Activated CD4-positive, CD25-positive, alpha-beta regulatory T cell treated with anti-CD3 and anti-CD28 coated beads, Interleukin-2, amount 50 U/mL, for 72 hours (primary cell): Measurements from ENCODE around the gene KLF7.
"Not testable (repeated sequence)": the region's sequence is repeated elsewhere in the genome, so short reads cannot be mapped to it uniquely, and the experiment has no call there.

Experiments used
- DNase-seq: peaks from one replicate; pipeline ENCODE4 v3.0.0; 2021

The KLF7 gene

DNA sequence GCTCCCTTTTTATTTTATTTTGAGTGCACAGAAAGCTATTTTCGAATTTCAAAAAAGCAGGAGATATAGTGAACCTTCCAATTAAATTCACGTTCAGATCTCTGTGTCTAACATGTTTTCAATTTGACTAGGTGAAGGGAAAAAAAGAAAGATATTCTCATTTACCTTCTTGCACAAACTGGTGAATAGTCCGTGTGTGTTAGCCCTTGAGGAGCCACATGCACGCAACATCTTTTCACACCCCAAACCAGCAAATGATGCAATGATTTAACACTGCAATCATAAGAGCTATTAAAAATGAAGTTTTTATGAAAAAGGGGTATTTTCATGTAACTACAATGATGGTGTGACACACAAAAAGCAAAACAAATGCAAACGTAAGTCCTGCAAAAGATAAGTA lies 116.6 kb downstream of the KLF7 start:
- DNase-seq = no peak

DNA sequence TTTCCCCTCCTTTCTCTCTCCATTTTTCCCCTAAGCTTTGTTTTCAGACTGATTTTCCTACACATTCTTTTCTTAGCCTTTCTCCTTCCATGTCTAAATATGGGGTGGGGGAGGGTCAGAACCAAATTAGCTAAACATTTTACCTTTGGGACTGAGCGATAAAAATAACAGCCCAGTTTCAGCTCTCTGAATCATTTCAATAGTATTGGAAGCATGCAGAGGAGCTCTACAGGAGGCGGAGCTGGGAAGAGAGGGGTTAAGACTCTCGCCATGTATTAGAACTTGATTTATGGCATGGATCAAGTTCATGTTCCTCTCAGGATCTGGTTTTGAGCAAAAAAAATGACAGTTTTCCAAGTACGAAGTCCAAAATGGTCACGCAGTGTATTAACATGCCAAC lies 117.3 kb downstream of the KLF7 start:
- no peak for DNase-seq

DNA sequence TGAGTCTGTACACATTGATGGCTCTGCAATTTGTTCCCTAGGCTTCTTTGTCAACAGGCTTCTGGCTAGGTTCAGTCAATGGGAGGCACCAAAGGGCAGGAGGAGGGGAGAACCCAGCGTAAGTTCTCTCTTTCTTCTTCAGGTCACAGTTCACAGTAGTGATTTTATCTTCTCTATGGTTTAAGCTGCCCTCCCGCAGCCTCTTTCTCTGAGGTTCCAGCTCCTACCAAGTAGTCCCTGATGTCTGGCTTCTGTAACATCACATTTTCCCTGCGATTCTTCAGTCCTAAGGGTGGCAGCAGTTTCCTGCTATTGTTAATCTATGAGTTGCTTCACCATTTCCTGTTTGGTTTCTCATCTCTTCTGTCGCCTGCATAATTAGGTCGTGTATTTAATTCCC lies 119.0 kb downstream of the KLF7 start:
- no peak for DNase-seq

DNA sequence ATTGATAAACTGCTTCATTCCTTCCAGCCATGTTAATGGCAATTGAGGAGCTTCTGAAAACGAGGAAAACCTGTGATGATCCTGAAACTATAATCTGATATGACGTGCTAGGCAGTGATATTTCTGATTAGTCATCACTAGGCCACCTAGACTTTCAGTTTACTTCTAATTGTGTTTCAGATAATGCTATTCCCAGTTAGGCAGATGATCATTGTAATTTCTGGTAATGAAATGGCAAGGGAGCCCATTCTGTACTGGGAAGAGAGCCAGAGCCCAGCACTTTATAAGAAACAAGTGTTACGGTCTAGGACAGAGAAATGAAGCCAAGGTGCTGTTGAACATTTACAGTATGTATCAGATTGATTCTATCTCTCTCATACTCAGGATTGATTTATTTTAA lies 120.2 kb downstream of the KLF7 start:
- DNase-seq = no peak

DNA sequence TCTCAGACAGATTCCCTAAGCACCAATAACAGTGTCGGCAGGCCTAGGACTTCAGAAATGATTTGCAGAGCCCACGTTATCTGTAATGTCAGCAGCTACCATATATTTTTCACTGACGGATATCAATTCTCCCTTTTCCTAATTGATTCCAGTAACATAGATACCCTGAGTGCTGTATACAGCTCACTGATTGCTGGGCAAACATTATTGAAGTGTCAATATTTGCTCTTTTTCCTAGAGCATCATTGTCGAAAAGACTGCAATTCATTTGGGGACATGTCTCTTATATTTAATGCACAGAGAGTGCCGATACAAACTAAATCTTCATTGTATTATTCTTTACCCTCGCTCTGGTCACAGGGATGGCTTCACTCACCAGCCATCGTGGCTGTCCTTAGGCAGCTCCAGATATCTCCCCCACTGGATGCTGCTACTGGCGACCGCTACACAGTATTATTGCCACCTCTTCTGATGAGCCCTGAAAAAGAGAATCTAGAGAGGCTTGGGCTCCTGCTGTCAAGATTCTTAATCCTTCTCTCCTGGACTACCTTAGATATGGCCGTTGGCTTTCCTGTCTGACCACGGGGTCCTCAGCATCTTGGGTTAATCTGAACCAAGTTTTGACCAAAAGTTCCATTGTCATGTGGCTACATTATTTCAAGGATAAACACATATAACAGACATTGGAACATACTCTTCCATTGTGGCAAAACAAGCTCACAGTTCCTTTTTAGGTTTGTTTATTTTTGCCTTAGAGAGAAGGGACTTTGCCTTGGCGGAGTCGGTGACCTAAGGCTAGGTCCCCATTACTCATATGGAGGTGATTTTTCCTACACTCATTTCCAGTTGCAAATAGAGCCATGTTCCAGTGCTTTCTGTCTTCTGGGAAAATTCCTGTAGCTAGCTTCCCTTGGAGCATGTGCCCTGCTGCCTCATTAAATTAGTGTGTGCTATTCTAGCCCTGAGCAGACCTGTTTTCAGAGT lies 121.1 kb downstream of the KLF7 start:
- no peak for DNase-seq

- no peak for DNase-seq
Measured at GRCh38 chr2:207042841-207043240, 122.9 kb downstream of the KLF7 start.

DNA sequence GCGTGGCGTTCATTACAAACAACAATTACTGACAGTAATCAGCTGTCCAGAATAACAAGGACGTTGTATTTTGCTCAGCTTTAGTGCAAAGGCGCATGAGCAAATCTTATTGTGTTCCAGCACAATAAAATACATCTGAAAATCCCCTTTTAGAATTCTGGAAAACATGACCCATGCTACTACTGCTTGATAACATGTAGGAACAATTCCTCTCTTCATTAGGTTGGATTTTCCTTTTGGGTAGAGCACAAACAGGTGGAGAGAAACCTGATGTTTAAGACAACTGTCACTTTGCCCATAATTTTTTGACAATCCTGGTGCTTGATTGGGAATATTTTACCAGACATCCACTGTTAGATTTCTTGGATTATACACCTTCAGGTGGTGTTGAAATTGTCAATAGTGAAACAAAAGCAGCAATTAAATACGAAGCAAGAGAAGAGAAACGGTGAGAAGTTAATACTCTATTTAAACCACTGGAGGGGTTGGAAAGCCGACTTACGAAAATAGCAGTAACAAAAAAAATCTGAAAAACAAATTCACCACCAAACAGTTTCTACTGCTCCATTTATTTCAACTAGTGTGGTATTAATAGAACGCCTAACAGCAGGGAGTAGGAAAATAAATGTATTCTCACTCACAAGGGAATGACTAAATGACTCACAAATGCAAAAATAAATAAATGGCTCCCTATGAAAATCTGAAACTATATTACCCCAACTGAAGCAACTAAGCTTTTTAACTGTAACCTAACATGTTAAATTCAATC lies 123.8 kb downstream of the KLF7 start:
- no peak for DNase-seq

- DNase-seq = no peak
Measured at GRCh38 chr2:207041279-207041678, 124.5 kb downstream of the KLF7 start.

GRCh38 chr2:207040696-207041095 lies 125.1 kb downstream of the KLF7 start:
- no peak for DNase-seq

GRCh38 chr2:207039225-207039624 lies 126.5 kb downstream of the KLF7 start:
- DNase-seq = no peak

DNA sequence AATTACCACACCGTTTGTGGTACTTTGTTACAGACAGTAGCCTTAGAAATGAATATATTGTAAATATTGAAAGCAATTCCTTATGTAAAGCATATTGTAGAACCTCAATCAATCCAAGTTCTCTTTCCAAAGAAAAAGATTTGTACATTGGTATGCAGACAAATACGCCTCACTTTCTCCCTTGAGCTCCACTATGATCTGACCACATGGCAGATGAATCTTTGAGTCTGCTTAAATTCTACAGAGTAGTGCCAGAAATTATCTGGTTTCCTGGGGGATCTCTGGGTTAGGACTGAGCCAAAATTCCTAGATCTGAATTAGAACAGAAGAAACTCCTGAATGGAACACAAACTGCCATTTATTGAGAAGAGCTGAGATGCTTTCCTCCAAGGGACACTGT lies 127.4 kb downstream of the KLF7 start:
- DNase-seq = no peak

DNA sequence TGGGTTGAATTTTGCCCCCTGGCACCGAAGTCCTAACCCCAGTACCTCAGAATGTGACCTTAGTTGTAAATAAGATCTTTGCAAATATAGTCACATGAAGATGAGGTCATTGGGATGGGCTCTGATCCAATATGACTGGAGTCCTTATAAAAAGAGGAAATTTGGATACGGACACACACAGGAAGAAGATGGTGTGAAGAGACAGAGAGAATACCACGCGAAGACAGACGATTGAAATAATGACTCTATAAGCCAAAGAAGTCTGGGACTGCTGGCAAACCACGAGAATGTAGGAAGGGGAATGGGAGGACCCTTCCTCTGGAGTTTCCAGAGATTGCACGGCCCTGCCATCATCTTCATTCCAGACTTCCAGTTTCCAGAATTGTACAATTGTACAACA lies 127.9 kb downstream of the KLF7 start:
- DNase-seq = no peak

DNA sequence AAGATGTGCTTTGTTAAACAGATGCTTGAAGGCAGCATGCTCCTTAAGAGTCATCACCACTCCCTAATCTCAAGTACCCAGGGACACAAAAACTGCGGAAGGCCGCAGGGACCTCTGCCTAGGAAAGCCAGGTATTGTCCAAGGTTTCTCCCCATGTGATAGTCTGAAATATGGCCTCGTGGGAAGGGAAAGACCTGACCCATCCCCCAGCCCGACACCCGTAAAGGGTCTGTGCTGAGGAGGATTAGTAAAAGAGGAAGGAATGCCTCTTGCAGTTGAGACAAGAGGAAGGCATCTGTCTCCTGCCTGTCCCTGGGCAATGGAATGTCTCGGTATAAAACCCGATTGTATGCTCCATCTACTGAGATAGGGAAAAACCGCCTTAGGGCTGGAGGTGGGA lies 128.7 kb downstream of the KLF7 start:
- DNase-seq = not testable (repeated sequence)

DNA sequence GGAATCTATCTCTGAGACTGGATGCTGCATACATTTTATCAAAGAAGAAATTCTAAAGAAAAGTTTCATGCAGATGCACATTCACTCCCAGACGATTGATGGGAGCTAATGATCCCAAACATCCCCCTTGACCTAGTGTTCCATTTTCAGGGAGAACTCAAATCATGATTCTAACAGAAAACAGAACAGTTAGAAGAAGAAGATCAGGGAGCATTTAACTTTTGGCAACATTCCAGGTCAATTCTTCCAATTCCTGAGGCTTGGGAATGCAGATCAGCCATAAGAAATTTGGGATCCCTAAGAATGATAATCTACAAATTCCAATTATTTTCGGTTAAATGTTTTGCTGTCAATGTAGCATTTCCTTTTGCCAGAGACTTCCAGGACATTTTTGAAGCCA lies 129.9 kb downstream of the KLF7 start:
- no peak for DNase-seq

- no peak for DNase-seq
Measured at GRCh38 chr2:207032490-207032889, 133.3 kb downstream of the KLF7 start.
